Umbilical cord (tissue), 2 donors: Measurements from ENCODE around the gene EHBP1L1. TPM values are rescaled to one million over a fixed set of nuclear protein-coding genes. Genes with fewer than 3 reads are reported as not detected.

Source experiments
- DNase-seq: peaks from one replicate; pipeline ENCODE4 v3.0.0-alpha.2; 2015; ENCODE audit warnings: low spot score
- total RNA-seq: library from RNA; depleted of rRNA; stranded (reverse); fragments of >200 nt; gene quantifications from one replicate; pipeline ENCODE4 v1.2.3, GENCODE V29; 2014; ENCODE audit warnings: low replicate concordance; ENCODE audit not compliant: insufficient read depth

EHBP1L1 gene
- total RNA-seq, 1 donor from 2014 or later, result 91.0 TPM

- no peak for DNase-seq
Measured at GRCh38 chr11:65546217-65546958, 29.5 kb upstream of the EHBP1L1 start.

GRCh38 chr11:65547446-65548125 lies 28.3 kb upstream of the EHBP1L1 start:
- no peak for DNase-seq

GRCh38 chr11:65548395-65548794 lies 27.5 kb upstream of the EHBP1L1 start:
- DNase-seq, result no peak

GRCh38 chr11:65549096-65549495 lies 26.8 kb upstream of the EHBP1L1 start:
- DNase-seq, result no peak

- no peak for DNase-seq
Measured at GRCh38 chr11:65551572-65552387, 24.1 kb upstream of the EHBP1L1 start.

- no peak for DNase-seq
Measured at GRCh38 chr11:65552388-65552951, 23.4 kb upstream of the EHBP1L1 start.

GRCh38 chr11:65553301-65554001 lies 22.4 kb upstream of the EHBP1L1 start:
- no peak for DNase-seq

- no peak for DNase-seq
Measured at GRCh38 chr11:65554057-65554818, 21.6 kb upstream of the EHBP1L1 start.

GRCh38 chr11:65554842-65555430 lies 20.9 kb upstream of the EHBP1L1 start:
- no peak for DNase-seq

- DNase-seq, result peak; percentile 68
Measured at GRCh38 chr11:65555693-65556231, 20.1 kb upstream of the EHBP1L1 start.

GRCh38 chr11:65556470-65557279 lies 19.2 kb upstream of the EHBP1L1 start:
- no peak for DNase-seq

- DNase-seq, result peak; percentile 43
Measured at GRCh38 chr11:65557280-65558001, 18.4 kb upstream of the EHBP1L1 start.

- DNase-seq, result peak; percentile 92
Measured at GRCh38 chr11:65558002-65558929, 17.6 kb upstream of the EHBP1L1 start, which contains the start of gene LTBP3. TSS of gene LTBP3 (minus strand) at chr11:65558359. CDS start at chr11:65557959, 400 bp downstream.

GRCh38 chr11:65558930-65559509 lies 16.8 kb upstream of the EHBP1L1 start:
- DNase-seq, result no peak

GRCh38 chr11:65559535-65559934 lies 16.3 kb upstream of the EHBP1L1 start:
- no peak for DNase-seq

- peak; percentile 48 for DNase-seq
Measured at GRCh38 chr11:65559951-65560537, 15.8 kb upstream of the EHBP1L1 start.
